Measurements from ENCODE around the gene ZBTB47.

GRCh38 chr3:42680271-42680670, 26.8 kb downstream of the ZBTB47 start:
- TF ChIP-seq CTCF (IDR thresholded peaks at IDR 0.05 in 8 of 11, conservative IDR thresholded peaks at IDR 0.05 in 3 of 11) (no peak), POLR2AphosphoS5 (IDR thresholded peaks at IDR 0.05) (no peak), POLR2A (IDR thresholded peaks at IDR 0.05) (no peak)

All from spleen (tissue), 7 donors.